K562 (cell line): Measurements from ENCODE around the gene MBOAT7. TPM values are rescaled to one million over a fixed set of nuclear protein-coding genes. Genes with fewer than 3 reads are reported as not detected.

Source experiments
- BACH1 ChIP-seq: fragments of 200-800 bp; sonication (Bioruptor generic); IDR thresholded peaks from 2 replicates; pipeline ENCODE4 v1.6.1; 2016; ENCODE audit warnings: missing genetic modification characterization, missing compliant biosample characterization
- BMI1 ChIP-seq: fragments of 150-350 bp; IDR thresholded peaks from 2 replicates; pipeline ENCODE4 v1.6.1; 2014; ENCODE audit warnings: low read length
- CREB1 ChIP-seq, 2 experiments: sonication (generic) in 1 of 2; formaldehyde crosslinking in 1 of 2; IDR thresholded peaks; 2 replicates each; pipeline versions ENCODE4 v1.6.1 to v1.8.0; 2012 to 2022; ENCODE audit warnings: inconsistent platforms in 1 of 2, mild to moderate bottlenecking in 1 of 2, missing genetic modification reagents in 1 of 2, moderate library complexity in 1 of 2
- DMBX1 ChIP-seq: fragments of 250-450 bp; sonication (Bioruptor Pico); IDR thresholded peaks from 2 replicates; pipeline ENCODE4 v1.8.0; 2022; ENCODE audit warnings: inconsistent platforms, mild to moderate bottlenecking, moderate library complexity, borderline replicate concordance
- E2F4 ChIP-seq: sonication (generic); formaldehyde crosslinking; IDR thresholded peaks from 2 replicates; pipeline ENCODE4 v1.8.0; 2022; ENCODE audit warnings: mild to moderate bottlenecking, low read depth, missing genetic modification reagents
- MTF1 ChIP-seq: fragments of 250-450 bp; sonication (Bioruptor Pico); IDR thresholded peaks from 2 replicates; pipeline ENCODE4 v1.9.0; 2021; ENCODE audit warnings: moderate library complexity, mild to moderate bottlenecking, inconsistent platforms, borderline replicate concordance
- NR1H2 ChIP-seq: sonication (generic); formaldehyde crosslinking; IDR thresholded peaks from 2 replicates; pipeline ENCODE4 v1.4.0; 2020; ENCODE audit warnings: mild to moderate bottlenecking, missing genetic modification reagents
- NR4A1 ChIP-seq, 2 experiments: fragments of 250-450 bp in 1 of 2; fragments of 450-650 bp in 1 of 2; sonication (Bioruptor Pico) in 1 of 2; IDR thresholded peaks; 2 replicates each; pipeline versions ENCODE4 v1.4.0 to v1.6.1; 2016 to 2020; ENCODE audit warnings: mild to moderate bottlenecking in 2 of 2, missing compliant biosample characterization in 1 of 2, missing genetic modification characterization in 1 of 2, moderate library complexity in 1 of 2
- PCBP2 ChIP-seq: fragments of 200-400 bp; formaldehyde crosslinking; IDR thresholded peaks from 2 replicates; pipeline ENCODE4 v1.6.1; 2018; ENCODE audit warnings: low read length, low read depth, mild to moderate bottlenecking, moderate library complexity; ENCODE audit not compliant: poor library complexity, severe bottlenecking
- RBM39 ChIP-seq: fragments of 200-400 bp; formaldehyde crosslinking; optimal IDR thresholded peaks from 2 replicates; pipeline ENCODE3; 2018; ENCODE audit warnings: low read depth, low read length
- SIN3B ChIP-seq: fragments of 450-650 bp; IDR thresholded peaks from 2 replicates; pipeline ENCODE4 v1.6.1; 2017; ENCODE audit warnings: low read depth, mild to moderate bottlenecking, moderate library complexity
- SMAD2 ChIP-seq: fragments of 150-350 bp; IDR thresholded peaks from 2 replicates; pipeline ENCODE4 v1.6.1; 2014; ENCODE audit warnings: low read depth, mild to moderate bottlenecking, low read length
- SNIP1 ChIP-seq: fragments of 450-650 bp; IDR thresholded peaks from 2 replicates; pipeline ENCODE4 v1.7.1; 2017; ENCODE audit warnings: low read depth, mild to moderate bottlenecking
- ZNF175 ChIP-seq: fragments of 200-800 bp; sonication (Bioruptor generic); IDR thresholded peaks from 2 replicates; pipeline ENCODE4 v1.6.1; 2016; ENCODE audit warnings: low read depth, mild to moderate bottlenecking, missing genetic modification characterization, missing compliant biosample characterization
- ZNF518B ChIP-seq: fragments of 250-450 bp; sonication (Bioruptor Pico); IDR thresholded peaks from 2 replicates; pipeline ENCODE4 v1.5.0; 2021; ENCODE audit warnings: mild to moderate bottlenecking, moderate library complexity
- ZNF707 ChIP-seq: fragments of 250-450 bp; sonication (Bioruptor Pico); conservative IDR thresholded peaks from 2 replicates; pipeline ENCODE4 v1.8.0; 2022; ENCODE audit warnings: inconsistent platforms, mild to moderate bottlenecking, moderate library complexity
- polyA plus RNA-seq, 8 experiments: library from polyadenylated mRNA; depleted of rRNA in 4 of 8; stranded (reverse) in 5 of 8; unstranded in 3 of 8; fragments of >200 nt; fragmentation: Nextera tagmentation in 2 of 8; fragmentation: Illumina TruSeq in 1 of 8; extraction: Ambion mirVana in 2 of 8; extraction: Trizol in 1 of 8; gene quantifications; 2 replicates each; pipeline versions ENCODE4 v1.2.1 to v1.2.3, GENCODE V29; 2011 to 2014; ENCODE audit warnings: inconsistent platforms in 1 of 8, missing spikeins in 1 of 8
- total RNA-seq, 7 experiments: library from RNA; depleted of rRNA in 6 of 7; stranded (reverse); fragments of >200 nt in 6 of 7; fragmentation: Illumina TruSeq in 2 of 7; extraction: Trizol in 2 of 7; gene quantifications; 2 replicates each; pipeline versions ENCODE4 v1.2.1 to v1.2.3, GENCODE V29; 2011 to 2021; ENCODE audit warnings: low replicate concordance in 1 of 7
- TF ChIP-seq, protein P1 (sequence below): fragments of 450-650 bp; IDR thresholded peaks from 2 replicates; pipeline ENCODE4 v1.6.1; 2016; ENCODE audit warnings: mild to moderate bottlenecking

MBOAT7 gene
- total and polyA plus RNA-seq, 9 of the 15 experiments (the other 6 are each of a cell fraction or from before 2014, with no cell fraction given), result 1.4 to 153 (median 56.1) TPM

GRCh38 chr19:54159352-54160181, 29.8 kb downstream of the MBOAT7 start, which contains the start of gene LENG1 (continued):
- TF ChIP-seq, protein P1, sequence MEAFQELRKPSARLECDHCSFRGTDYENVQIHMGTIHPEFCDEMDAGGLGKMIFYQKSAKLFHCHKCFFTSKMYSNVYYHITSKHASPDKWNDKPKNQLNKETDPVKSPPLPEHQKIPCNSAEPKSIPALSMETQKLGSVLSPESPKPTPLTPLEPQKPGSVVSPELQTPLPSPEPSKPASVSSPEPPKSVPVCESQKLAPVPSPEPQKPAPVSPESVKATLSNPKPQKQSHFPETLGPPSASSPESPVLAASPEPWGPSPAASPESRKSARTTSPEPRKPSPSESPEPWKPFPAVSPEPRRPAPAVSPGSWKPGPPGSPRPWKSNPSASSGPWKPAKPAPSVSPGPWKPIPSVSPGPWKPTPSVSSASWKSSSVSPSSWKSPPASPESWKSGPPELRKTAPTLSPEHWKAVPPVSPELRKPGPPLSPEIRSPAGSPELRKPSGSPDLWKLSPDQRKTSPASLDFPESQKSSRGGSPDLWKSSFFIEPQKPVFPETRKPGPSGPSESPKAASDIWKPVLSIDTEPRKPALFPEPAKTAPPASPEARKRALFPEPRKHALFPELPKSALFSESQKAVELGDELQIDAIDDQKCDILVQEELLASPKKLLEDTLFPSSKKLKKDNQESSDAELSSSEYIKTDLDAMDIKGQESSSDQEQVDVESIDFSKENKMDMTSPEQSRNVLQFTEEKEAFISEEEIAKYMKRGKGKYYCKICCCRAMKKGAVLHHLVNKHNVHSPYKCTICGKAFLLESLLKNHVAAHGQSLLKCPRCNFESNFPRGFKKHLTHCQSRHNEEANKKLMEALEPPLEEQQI, result no peak
- TF ChIP-seq E2F4 (peak; percentile 75; the same call in 1 of the 2 replicates), NR1H2 (CRISPR knock-in tag) (no peak), ZNF707 (no peak), DMBX1 (CRISPR knock-in tag) (no peak), SNIP1 (no peak), ZNF518B (CRISPR knock-in tag) (no peak), SMAD2 (no peak), PCBP2 (no peak), RBM39 (no peak), MTF1 (no peak), ZNF175 (CRISPR knock-in tag) (no peak; the same call in 1 of the 2 replicates), NR4A1 (CRISPR knock-in tag; IDR thresholded peaks at IDR 0.05) (no peak), NR4A1 (tag; IDR thresholded peaks at IDR 0.05) (no peak), BMI1 (peak; percentile 99), CREB1 (IDR thresholded peaks at IDR 0.05) (peak; percentile 76), CREB1 (CRISPR knock-in tag; IDR thresholded peaks at IDR 0.05) (peak; percentile 80), SIN3B (peak; percentile 87), BACH1 (tag) (no peak)
